B cell (primary cell): ENCODE results near the gene SMPX. TPM values are rescaled to one million over a fixed set of nuclear protein-coding genes. Genes with fewer than 3 reads are reported as not detected.
A peak's percentile ranks its signal among the peaks of the same experiment; 100 is the strongest.

Experiments used
- ATAC-seq: fragments of 200-7000 bp; cut with Tn5 transposase; one replicate; pipeline ENCODE4 v1.10.0; 2021; ENCODE audit warnings: low read depth, mild to moderate bottlenecking, moderate number of reproducible peaks, moderate library complexity
- CTCF ChIA-PET: fragments of 350-600 bp; sonication (Branson Sonifier 250); formaldehyde crosslinking; loops from one replicate; lab custom pipeline; 2021; ENCODE audit warnings: antibody characterized with exemption, inconsistent platforms; lab: Charles Lee
- POLR2A ChIA-PET: fragments of 350-600 bp; sonication (Branson Sonifier 250); formaldehyde crosslinking; loops from one replicate; lab custom pipeline; 2021; ENCODE audit warnings: antibody characterized with exemption; lab: Charles Lee
- DNase-seq: peaks from one replicate; pipeline ENCODE4 v3.0.0; 2013
- H2AFZ ChIP-seq: 2 replicates; pipeline ENCODE4 v1.6.1; 2012; ENCODE audit warnings: mild to moderate bottlenecking, low read depth, low read length; ENCODE audit not compliant: insufficient read depth, poor library complexity, severe bottlenecking
- H3K27ac ChIP-seq, 2 donors: 1 replicate in 1 of 2; 2 replicates in 1 of 2; pipeline ENCODE4 v1.5.1; 2012 to 2013; ENCODE audit warnings: low read length in 2 of 2, mild to moderate bottlenecking in 2 of 2, moderate library complexity in 1 of 2
- H3K27me3 ChIP-seq, 4 experiments: fragments of 200-600 bp in 1 of 4; sonication (generic) in 1 of 4; replicated peaks in 1 of 4; 1 replicate in 2 of 4; 2 replicates in 2 of 4; pipeline versions ENCODE4 v1.6.1 to v1.7.0; 2013 to 2016; ENCODE audit warnings: low read length in 3 of 4, mild to moderate bottlenecking in 2 of 4, mixed read lengths in 1 of 4, moderate library complexity in 1 of 4; ENCODE audit not compliant: insufficient read depth in 4 of 4, control insufficient read depth in 3 of 4; ENCODE audit errors: control extremely low read depth in 1 of 4
- H3K36me3 ChIP-seq, 2 experiments: replicated peaks in 1 of 2; 1 replicate in 1 of 2; 2 replicates in 1 of 2; pipeline versions ENCODE4 v1.6.1 to v1.7.1; 2013; ENCODE audit warnings: low read length in 1 of 2; ENCODE audit not compliant: insufficient read depth in 2 of 2, control insufficient read depth in 1 of 2; ENCODE audit errors: control extremely low read depth in 1 of 2, extremely low read depth in 1 of 2
- H3K4me1 ChIP-seq, 2 donors: fragments of 200-600 bp in 1 of 2; sonication (generic) in 1 of 2; 1 replicate in 1 of 2; 2 replicates in 1 of 2; pipeline versions ENCODE4 v1.5.1 to v1.6.1; 2013 to 2017; ENCODE audit warnings: low read length in 2 of 2; ENCODE audit not compliant: control insufficient read depth in 2 of 2, insufficient read depth in 2 of 2
- H3K4me2 ChIP-seq: replicated peaks from 2 replicates; pipeline ENCODE3; 2012; ENCODE audit warnings: mild to moderate bottlenecking, low read depth, low read length; ENCODE audit not compliant: poor library complexity, severe bottlenecking
- H3K4me3 ChIP-seq, 5 experiments: fragments of 200-600 bp in 1 of 5; sonication (generic) in 1 of 5; 1 replicate in 3 of 5; 2 replicates in 2 of 5; pipeline versions ENCODE4 v1.5.1 to v1.7.0; 2011 to 2016; ENCODE audit warnings: low read length in 4 of 5, mild to moderate bottlenecking in 4 of 5, low read depth in 2 of 5, control low read depth in 1 of 5, moderate library complexity in 1 of 5; ENCODE audit not compliant: insufficient read depth in 1 of 5; ENCODE audit errors: control extremely low read depth in 1 of 5, extremely low read depth in 1 of 5
- H3K79me2 ChIP-seq: fragments of 200-600 bp; sonication (generic); one replicate; pipeline ENCODE4 v1.6.0; 2016; ENCODE audit warnings: low read length; ENCODE audit not compliant: control insufficient read depth, insufficient read depth
- H3K9ac ChIP-seq: fragments of 200-600 bp; sonication (generic); 2 replicates; pipeline ENCODE4 v1.6.1; 2017; ENCODE audit warnings: mild to moderate bottlenecking, low read length, moderate library complexity
- H3K9me3 ChIP-seq, 3 donors: one replicate each; pipeline versions ENCODE4 v1.6.1 to v1.7.1; 2013; ENCODE audit warnings: low read length in 2 of 3; ENCODE audit not compliant: control insufficient read depth in 2 of 3, insufficient read depth in 1 of 3; ENCODE audit errors: control extremely low read depth in 1 of 3
- H4K20me1 ChIP-seq: 2 replicates; pipeline ENCODE4 v1.6.0; 2012; ENCODE audit warnings: mild to moderate bottlenecking, low read length; ENCODE audit not compliant: insufficient read depth, control insufficient read depth, poor library complexity, severe bottlenecking
- H3K27ac Mint-ChIP-seq: one replicate; pipeline ENCODE4 v1.8.0; 2021; ENCODE audit warnings: mixed read lengths
- H3K27me3 Mint-ChIP-seq: one replicate; pipeline ENCODE4 v1.8.0; 2021; ENCODE audit warnings: mixed read lengths
- H3K4me1 Mint-ChIP-seq: one replicate; pipeline ENCODE4 v1.8.0; 2021; ENCODE audit warnings: mixed read lengths
- H3K4me3 Mint-ChIP-seq: one replicate; pipeline ENCODE4 v1.8.0; 2021; ENCODE audit warnings: mixed read lengths
- H3K9me3 Mint-ChIP-seq: one replicate; pipeline ENCODE4 v1.8.0; 2022; ENCODE audit warnings: mixed read lengths; ENCODE audit not compliant: insufficient read depth
- CTCF ChIP-seq: fragments of 200-600 bp; IDR thresholded peaks from one replicate; pipeline ENCODE4 v1.8.0; 2022; ENCODE audit warnings: antibody characterized with exemption, mild to moderate bottlenecking
- EZH2 ChIP-seq: IDR thresholded peaks from 2 replicates; pipeline ENCODE4 v1.6.1; 2012; ENCODE audit warnings: borderline replicate concordance, low read depth, mild to moderate bottlenecking, moderate library complexity, low read length; ENCODE audit not compliant: insufficient read depth, poor library complexity, severe bottlenecking
- WGBS: methylation state at CpG from one replicate; pipeline ENCODE4 v1.1.5; 2013; ENCODE audit warnings: missing lambda C conversion rate; ENCODE audit not compliant: insufficient coverage; 5-methylcytosine and 5-hydroxymethylcytosine counted together
- intact Hi-C: fragments of 100-400 bp; cut with micrococcal nuclease; formaldehyde crosslinking; loops from one replicate; pipeline ENCODE4 v1.10.0; 2022
- polyA plus RNA-seq: library from polyadenylated mRNA; depleted of rRNA; stranded (reverse); fragments of >200 nt; gene quantifications from 2 replicates; pipeline ENCODE4 v1.2.3, GENCODE V29; 2012
- total RNA-seq, 2 donors: library from RNA; stranded (reverse); fragments of 120-200 nt in 1 of 2; gene quantifications; 1 replicate in 1 of 2; 2 replicates in 1 of 2; pipeline versions ENCODE4 v1.2.3 to v1.2.4, GENCODE V29; 2013 to 2022

The SMPX gene
- total and polyA plus RNA-seq, 2 donors (not counting 1 experiment from before 2014, with no cell fraction given): not detected

- no peak overlapping the region for H3K9ac ChIP-seq
- no peak for ATAC-seq
- CTCF ChIA-PET: interaction anchor here (1.1 to 1.5 kb wide), 4 partner anchors 22 to 1203 kb away, joined by 3 to 24 read pairs (median 6); no protein-coding TSS in a partner anchor
- no peaks in the 10 kb centered on the region for H3K79me2 ChIP-seq
- POLR2A ChIA-PET: no interaction called here
- no peaks in the 10 kb centered on the region for H3K36me3 ChIP-seq
- Mint-ChIP-seq H3K9me3 (no peaks in the 10 kb centered on the region), H3K27me3 (peaks cover 11% of the 10 kb centered on the region), H3K4me3 (no peak overlapping the region), H3K4me1 (no peaks in the 10 kb centered on the region), H3K27ac (no peak overlapping the region)
- H3K4me1 ChIP-seq: no peaks in the 10 kb centered on the region
- H3K27me3 ChIP-seq: no peaks in the 10 kb centered on the region
- no peak overlapping the region for H3K4me2 ChIP-seq
- H3K27ac ChIP-seq: no peak overlapping the region
- H2AFZ ChIP-seq: no peak overlapping the region
- DNase-seq: no peak
- H4K20me1 ChIP-seq: no peaks in the 10 kb centered on the region
- no CpG with 5 or more reads among the region's 6 CpGs for WGBS
- no peak overlapping the region for H3K4me3 ChIP-seq
- intact Hi-C loops: loop anchor here (1.0 kb wide), 1 partner anchor 1196 kb away; no protein-coding TSS in a partner anchor
- H3K9me3 ChIP-seq: no peaks in the 10 kb centered on the region
- TF ChIP-seq CTCF (no peak), EZH2 (no peak)
These were observed 32.0 kb downstream of the SMPX start for GRCh38 chrX:21725916-21726315.

DNA sequence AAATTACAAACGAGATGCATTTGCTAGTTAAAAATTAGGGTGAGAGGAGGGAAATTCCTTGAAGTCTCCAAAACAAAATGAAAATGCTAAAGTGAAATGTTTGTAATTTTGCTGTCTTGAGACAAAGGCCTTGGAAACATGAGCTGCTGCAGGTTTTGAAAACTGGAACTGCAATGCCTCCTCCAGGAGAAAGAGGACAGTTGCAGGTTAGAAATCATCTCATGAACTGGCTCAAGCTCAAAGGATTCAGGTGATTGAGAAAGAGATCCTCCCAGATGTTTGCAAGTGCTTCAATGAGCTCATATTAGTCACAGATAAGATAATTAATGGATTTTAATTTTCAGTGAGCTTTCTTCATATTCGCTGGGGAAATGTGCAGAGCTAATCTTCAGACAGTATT lies 32.4 kb downstream of the SMPX start:
- Mint-ChIP-seq H3K27ac (no peak overlapping the region), H3K4me1 (no peaks in the 10 kb centered on the region), H3K9me3 (no peaks in the 10 kb centered on the region), H3K4me3 (no peak overlapping the region), H3K27me3 (peaks cover 11% of the 10 kb centered on the region)
- Histone ChIP-seq H3K36me3 (no peaks in the 10 kb centered on the region), H4K20me1 (no peaks in the 10 kb centered on the region), H3K27ac (no peak overlapping the region), H2AFZ (no peak overlapping the region), H3K9ac (no peak overlapping the region), H3K9me3 (no peaks in the 10 kb centered on the region), H3K4me3 (no peak overlapping the region), H3K4me1 (no peaks in the 10 kb centered on the region), H3K4me2 (no peak overlapping the region), H3K79me2 (no peaks in the 10 kb centered on the region), H3K27me3 (no peaks in the 10 kb centered on the region)
- intact Hi-C loops: loop anchor here (1.0 kb wide), 1 partner anchor 1195 kb away; no protein-coding TSS in a partner anchor
- CTCF ChIA-PET: interaction anchor here (1.1 to 1.5 kb wide), 4 partner anchors 23 to 1203 kb away, joined by 3 to 24 read pairs (median 6); no protein-coding TSS in a partner anchor
- peak; percentile 32 for DNase-seq
- ATAC-seq: no peak
- no CpG with 5 or more reads among the region's 2 CpGs for WGBS
- POLR2A ChIA-PET: no interaction called here
- TF ChIP-seq EZH2 (no peak), CTCF (peak; percentile 31)
